GM15510 (cell line): ENCODE data around the gene SLC12A6.

ENCODE experiments used
- POLR2A ChIP-seq: IDR thresholded peaks from 3 replicates; pipeline ENCODE4 v1.6.1; 2011; ENCODE audit warnings: borderline replicate concordance; ENCODE audit not compliant: insufficient read length; ENCODE audit errors: extremely low read depth

SLC12A6 gene

GRCh38 chr15:34311563-34311962 lies 26.0 kb downstream of the SLC12A6 start:
- TF ChIP-seq POLR2A: no peak

DNA sequence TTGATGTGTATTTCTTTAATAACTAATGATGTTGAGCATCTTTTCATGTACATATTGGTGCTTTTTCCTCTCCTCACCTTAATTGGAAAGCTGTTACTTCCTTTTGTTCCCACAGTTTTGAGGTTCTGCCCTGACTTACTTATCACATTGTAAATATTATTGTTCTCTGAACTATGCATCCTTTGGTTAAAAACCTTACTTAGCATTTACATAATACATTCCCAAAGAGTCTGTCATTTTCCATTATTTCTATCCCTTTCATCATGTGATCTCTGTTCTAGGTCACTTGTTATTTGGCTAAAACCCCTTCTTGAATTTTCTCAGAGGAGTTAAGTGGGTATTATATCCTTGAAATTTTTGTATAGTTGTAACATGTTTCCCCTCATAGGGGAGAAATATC lies 33.0 kb downstream of the SLC12A6 start:
- no peak for TF ChIP-seq POLR2A

- TF ChIP-seq POLR2A: no peak
Measured at GRCh38 chr15:34301058-34301457, 36.5 kb downstream of the SLC12A6 start.

DNA sequence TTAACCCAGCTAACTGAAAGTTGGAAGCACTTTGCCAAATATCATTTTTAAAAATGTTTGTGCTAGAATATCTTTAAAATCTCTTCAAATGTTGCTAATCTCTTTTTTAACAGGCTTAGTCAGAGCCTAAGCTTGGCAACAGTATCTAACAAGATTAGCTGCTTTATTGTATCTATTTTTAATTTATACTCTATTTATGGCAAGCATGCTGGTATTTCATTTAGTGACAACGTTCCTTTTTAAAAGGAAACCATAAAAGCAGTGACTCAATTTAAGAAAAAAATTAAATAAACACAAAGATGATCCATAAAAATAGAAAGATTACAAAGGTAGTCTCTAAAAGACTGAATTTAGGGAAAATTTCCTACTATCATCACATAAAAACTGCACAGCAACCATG lies 40.5 kb downstream of the SLC12A6 start:
- TF ChIP-seq POLR2A: no peak

GRCh38 chr15:34292621-34293020 lies 45.0 kb downstream of the SLC12A6 start:
- no peak for TF ChIP-seq POLR2A

DNA sequence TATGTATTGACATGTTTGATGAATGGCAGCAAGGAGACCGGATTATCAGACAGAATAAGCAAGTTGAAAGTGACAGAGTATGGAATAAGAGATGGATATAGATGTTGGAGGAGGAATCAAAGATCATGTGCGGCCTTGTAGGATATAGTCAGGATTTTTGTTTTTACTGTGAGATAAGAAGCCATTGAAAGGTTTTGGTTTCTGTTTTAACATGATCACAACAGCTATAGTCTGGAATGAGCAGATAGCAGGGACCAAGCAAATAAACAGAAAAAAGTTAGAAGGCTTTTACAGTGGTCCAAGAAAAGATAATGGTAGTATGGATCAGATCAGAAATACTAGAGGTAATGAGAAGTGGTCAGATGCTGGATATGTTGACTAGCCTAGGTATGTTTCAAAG lies 52.6 kb downstream of the SLC12A6 start:
- TF ChIP-seq POLR2A: no peak

DNA sequence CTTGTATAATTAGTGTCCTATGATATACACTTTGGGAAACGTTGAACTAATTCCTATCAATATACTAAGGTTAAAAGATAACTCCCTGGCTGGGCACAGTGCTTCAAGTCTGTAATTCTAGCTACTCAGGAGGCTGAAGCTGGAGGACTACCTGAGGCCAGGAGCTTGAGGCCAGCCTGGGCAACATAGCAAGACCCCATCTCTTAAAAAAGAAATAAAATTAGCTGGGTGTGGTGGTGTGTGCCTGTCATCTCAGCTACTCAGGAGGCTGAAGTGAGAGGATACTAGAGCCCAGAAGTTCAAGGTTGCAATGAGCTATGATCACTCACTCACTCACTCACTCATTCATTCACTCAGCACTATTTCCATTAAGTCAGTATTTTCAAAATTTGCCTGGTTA lies 55.2 kb downstream of the SLC12A6 start:
- TF ChIP-seq POLR2A: no peak

GRCh38 chr15:34280193-34280592 lies 57.4 kb downstream of the SLC12A6 start:
- TF ChIP-seq POLR2A: no peak

DNA sequence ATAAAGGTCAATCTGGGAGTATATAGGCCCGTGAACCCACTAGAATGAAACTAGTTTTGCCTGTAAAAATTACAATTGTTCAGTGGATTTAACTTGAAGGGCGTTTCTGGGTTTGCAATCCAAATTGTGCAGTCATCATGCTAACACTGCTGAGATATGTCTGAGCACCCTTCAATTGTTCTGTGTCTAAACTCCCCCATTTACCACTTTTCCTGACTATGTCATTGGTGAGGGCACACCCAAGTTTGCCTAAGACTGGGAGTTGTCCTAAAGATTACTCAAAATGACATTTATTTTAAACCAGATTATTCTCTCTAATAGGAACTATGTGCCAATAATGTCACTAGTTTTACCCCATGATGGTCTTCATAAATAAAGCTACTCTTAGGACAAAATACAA lies 58.2 kb downstream of the SLC12A6 start:
- no peak for TF ChIP-seq POLR2A

- TF ChIP-seq POLR2A: no peak
Measured at GRCh38 chr15:34275721-34276120, 61.9 kb downstream of the SLC12A6 start.

- TF ChIP-seq POLR2A: no peak
Measured at GRCh38 chr15:34275154-34275553, 62.4 kb downstream of the SLC12A6 start.

DNA sequence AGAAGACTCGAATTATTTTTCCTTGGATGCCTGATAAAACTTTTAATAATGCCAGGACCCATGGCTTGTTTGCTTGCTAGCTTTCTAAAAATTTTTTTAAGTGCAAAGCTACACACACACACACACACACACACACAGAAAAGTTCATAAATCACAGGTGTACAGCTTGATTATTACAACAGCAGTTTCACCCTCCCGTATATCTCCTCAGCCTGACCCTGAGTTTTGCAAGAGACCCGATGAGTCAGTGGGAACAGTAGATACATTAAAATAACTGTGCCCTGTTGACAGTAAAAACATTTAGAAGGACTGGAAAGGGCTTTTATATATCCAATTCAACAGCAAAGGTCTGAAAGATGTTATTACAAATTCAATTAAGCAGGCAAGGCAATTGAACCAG lies 66.1 kb downstream of the SLC12A6 start:
- no peak for TF ChIP-seq POLR2A

DNA sequence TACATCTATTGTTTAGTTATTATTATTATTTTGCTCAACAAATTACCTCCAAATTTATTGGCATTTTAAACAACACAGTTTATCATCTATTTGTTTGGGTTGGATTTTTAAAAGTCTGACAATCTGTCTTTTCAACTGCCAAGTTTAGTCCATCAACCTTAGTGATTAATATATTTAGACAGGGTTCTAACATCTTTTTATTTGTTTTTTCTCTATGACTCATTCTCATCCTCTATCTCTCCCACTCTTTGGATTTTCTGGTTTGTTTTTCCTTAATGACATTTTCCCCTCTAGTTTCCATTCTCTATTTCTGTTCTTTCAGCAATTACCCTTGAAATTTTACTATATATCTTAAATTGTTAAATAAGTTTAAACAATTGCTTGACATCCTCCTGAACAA lies 70.8 kb downstream of the SLC12A6 start:
- TF ChIP-seq POLR2A: no peak

- TF ChIP-seq POLR2A: no peak
Measured at GRCh38 chr15:34264076-34264475, 73.5 kb downstream of the SLC12A6 start.

GRCh38 chr15:34262362-34262761 lies 75.2 kb downstream of the SLC12A6 start:
- no peak for TF ChIP-seq POLR2A

DNA sequence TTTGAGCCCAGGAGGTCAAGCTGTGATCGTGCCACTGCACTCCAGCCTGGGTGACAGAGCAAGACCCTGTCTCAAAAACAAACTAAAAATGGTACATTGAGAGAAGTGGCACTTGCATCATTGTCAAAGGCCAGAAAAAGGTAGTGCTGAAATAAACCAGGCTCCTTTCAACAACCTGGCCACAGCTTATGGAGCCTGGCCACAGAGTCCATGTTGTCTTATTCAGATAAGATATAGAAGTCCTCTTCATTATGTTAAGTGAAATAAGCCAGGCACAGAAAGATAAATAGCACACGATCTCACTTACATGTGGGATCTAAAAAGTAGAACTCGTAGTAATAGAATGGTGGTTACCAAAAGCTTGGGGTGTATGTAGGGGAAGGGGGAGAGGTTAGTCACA lies 78.0 kb downstream of the SLC12A6 start:
- TF ChIP-seq POLR2A: no peak

- TF ChIP-seq POLR2A: no peak
Measured at GRCh38 chr15:34258151-34258550, 79.4 kb downstream of the SLC12A6 start.
